ENCODE measurements around the gene CAMK1.

GRCh38 chr3:9784965-9785364, 15.2 kb upstream of the CAMK1 start:
- TF ChIP-seq CTCF (IDR thresholded peaks at IDR 0.05 in 2 of 3, conservative IDR thresholded peaks at IDR 0.05 in 1 of 3; ENCODE audit: borderline replicate concordance in 1 of 3, insufficient read depth in 1 of 3, low read depth in 2 of 3, low read length in 2 of 3) (no peak), ATF3 (IDR thresholded peaks at IDR 0.05) (no peak), SP1 (IDR thresholded peaks at IDR 0.05; ENCODE audit: low read depth) (no peak), POLR2AphosphoS5 (IDR thresholded peaks at IDR 0.05; ENCODE audit: low read depth, low read length) (no peak), SIN3A (IDR thresholded peaks at IDR 0.05; ENCODE audit: low read depth) (no peak), JUND (IDR thresholded peaks at IDR 0.05) (no peak)
